AG04449 (cell line): ENCODE measurements around the gene CBFB.

ENCODE experiments used
- CTCF ChIA-PET: fragments of 350-600 bp; formaldehyde crosslinking; extraction: SDS; loops from one replicate; lab custom pipeline; 2021; ENCODE audit warnings: antibody characterized with exemption; lab: Yijun Ruan, JAX
- POLR2A ChIA-PET: fragments of 400-600, 350-600 bp; formaldehyde crosslinking; extraction: SDS; loops from one replicate; lab custom pipeline; 2020; ENCODE audit warnings: antibody characterized with exemption, inconsistent platforms; lab: Yijun Ruan, JAX
- DNase-seq: peaks from one replicate; pipeline ENCODE4 v3.0.0-alpha.2; 2010; ENCODE audit warnings: low read depth, low spot score
- H3K4me3 ChIP-seq: 2 replicates; pipeline ENCODE4 v1.5.1; 2011; ENCODE audit warnings: low read depth, mild to moderate bottlenecking, control low read depth, low read length
- CTCF ChIP-seq: IDR thresholded peaks from one replicate; pipeline ENCODE4 v1.5.1; 2011; ENCODE audit warnings: mild to moderate bottlenecking, moderate library complexity, low read length, control low read depth, inconsistent platforms; ENCODE audit not compliant: insufficient read depth; ENCODE audit errors: missing control alignments

CBFB gene

GRCh38 chr16:67043420-67043819, 14.5 kb downstream of the CBFB start:
- POLR2A ChIA-PET, result no interaction called here
- H3K4me3 ChIP-seq, result no peak overlapping the region
- CTCF ChIA-PET, result interaction anchor here (1.3 to 1.7 kb wide), 8 partner anchors 9 to 112 kb away, joined by 3 to 7 read pairs (median 5); partner anchors contain the start of gene B3GNT9
- no peak for TF ChIP-seq CTCF
- no peak for DNase-seq

- POLR2A ChIA-PET, result no interaction called here
- CTCF ChIA-PET, result interaction anchor here (1.4 to 2.1 kb wide), 2 partner anchors 36 to 50 kb away, joined by 4 to 5 read pairs; no protein-coding TSS in a partner anchor
- no peak for DNase-seq
- no peak for TF ChIP-seq CTCF
- H3K4me3 ChIP-seq, result no peak overlapping the region
These were observed 21.8 kb downstream of the CBFB start for GRCh38 chr16:67050796-67051195.

DNA sequence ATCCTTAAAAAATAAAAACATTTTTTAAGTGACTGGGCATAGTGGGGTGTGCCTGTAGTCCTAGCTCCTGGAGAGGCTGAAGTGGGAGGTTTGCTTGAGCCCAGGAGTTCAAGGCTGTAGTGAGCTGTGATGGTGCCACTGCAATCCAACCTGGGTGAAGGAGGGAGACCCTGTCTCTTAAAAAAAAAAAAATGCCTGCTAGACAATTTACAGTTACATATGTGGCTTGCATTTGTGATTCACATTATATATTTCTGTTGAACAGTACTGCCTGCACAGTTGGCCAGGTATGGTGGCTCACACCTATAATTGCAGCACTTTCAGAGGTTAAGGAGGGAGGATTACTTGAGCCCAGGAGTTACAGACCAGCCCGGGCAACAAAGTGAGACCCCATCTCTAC, 23.4 kb downstream of the CBFB start:
- POLR2A ChIA-PET, result no interaction called here
- no peak overlapping the region for H3K4me3 ChIP-seq
- TF ChIP-seq CTCF, result no peak
- no peak for DNase-seq
- CTCF ChIA-PET, result interaction anchor here (1.3 kb wide), 1 partner anchor 9 kb away, joined by 4 read pairs; no protein-coding TSS in a partner anchor

GRCh38 chr16:67053767-67054334, 24.9 kb downstream of the CBFB start:
- DNase-seq, result no peak
- ChIA-PET POLR2A (no interaction called here), CTCF (interaction anchor here (0.6 to 2.2 kb wide), 3 partner anchors 10 to 26 kb away, joined by 3 to 7 read pairs (median 4); no protein-coding TSS in a partner anchor)
- TF ChIP-seq CTCF, result no peak
- no peak overlapping the region for H3K4me3 ChIP-seq

GRCh38 chr16:67054901-67055300, 26.0 kb downstream of the CBFB start:
- ChIA-PET POLR2A (no interaction called here), CTCF (interaction anchor here (1.0 to 2.2 kb wide), 4 partner anchors 12 to 46 kb away, joined by 3 to 7 read pairs (median 4); no protein-coding TSS in a partner anchor)
- no peak for DNase-seq
- H3K4me3 ChIP-seq, result no peak overlapping the region
- TF ChIP-seq CTCF, result no peak

- POLR2A ChIA-PET, result interaction anchor here (1.0 kb wide), 2 partner anchors 14 to 28 kb away, joined by 3 to 5 read pairs; no protein-coding TSS in a partner anchor
- peak; percentile 96 for DNase-seq
- CTCF ChIA-PET, result interaction anchor here (1.2 kb wide), 2 partner anchors 15 to 45 kb away, joined by 3 read pairs; no protein-coding TSS in a partner anchor
- no peak for TF ChIP-seq CTCF
- H3K4me3 ChIP-seq, result 0 out of 2 replicates have a peak overlapping the region, but pooled peaks have one; percentile 6
These were observed 27.0 kb downstream of the CBFB start for GRCh38 chr16:67055712-67056487.
